ENCODE measurements around the gene FAM204A.

Gene FAM204A

GRCh38 chr10:118362103-118362502, 20.0 kb upstream of the FAM204A start:
- Histone ChIP-seq H3K4ac (ENCODE audit: low read length) (no peak overlapping the region), H2AFZ (ENCODE audit: low read length) (no peak overlapping the region), H3K23ac (ENCODE audit: low read depth, low read length, poor library complexity) (no peak overlapping the region), H4K91ac (ENCODE audit: low read depth, low read length, poor library complexity) (no peak overlapping the region), H2BK15ac (ENCODE audit: low read length) (no peak overlapping the region), H3K9me3 (replicated peaks in 1 of 2; ENCODE audit: control insufficient read depth in 2 of 2, insufficient read depth in 1 of 2, low read depth in 1 of 2, low read length in 2 of 2) (no peaks in the 10 kb centered on the region), H2BK12ac (ENCODE audit: low read length) (no peak overlapping the region), H3K4me2 (ENCODE audit: insufficient read depth, low read length, poor library complexity, severe bottlenecking) (no peak overlapping the region), H3K4me3 (ENCODE audit: low read length in 2 of 2) (no peak overlapping the region), H2AK5ac (ENCODE audit: low read depth, low read length) (no peak overlapping the region), H3K18ac (ENCODE audit: low read length) (no peak overlapping the region), H3K27me3 (ENCODE audit: control insufficient read depth in 3 of 3, insufficient read depth in 3 of 3, low read depth in 1 of 3, low read length in 3 of 3) (peaks cover 0 to 3% (median 0%) of the 10 kb centered on the region in 3 experiments), H3K36me3 (replicated peaks in 1 of 2; ENCODE audit: control insufficient read depth in 2 of 2, insufficient read depth in 2 of 2, low read length in 2 of 2) (no peaks in the 10 kb centered on the region), H4K8ac (ENCODE audit: low read depth, low read length) (no peak overlapping the region), H3K79me1 (ENCODE audit: low read depth, low read length) (peaks cover 2% of the 10 kb centered on the region), H3K14ac (ENCODE audit: low read length) (no peak overlapping the region), H3K27ac (replicated peaks; ENCODE audit: low read length) (no peak overlapping the region), H3K4me1 (ENCODE audit: control insufficient read depth in 2 of 2, insufficient read depth in 1 of 2, low read depth in 1 of 2, low read length in 2 of 2) (no peaks in the 10 kb centered on the region), H2BK120ac (ENCODE audit: low read depth, low read length) (no peak overlapping the region), H3K9ac (ENCODE audit: low read depth, low read length, poor library complexity) (no peak overlapping the region), H2BK5ac (ENCODE audit: low read length) (no peak overlapping the region)
- no CpG with 5 or more reads among the region's 1 CpG for WGBS, 2 donors (ENCODE audit: extremely low coverage in 2 of 2, insufficient read length in 2 of 2, insufficient replicate concordance in 1 of 2)
- no peak for DNase-seq (ENCODE audit: low spot score)

- Histone ChIP-seq H3K27me3 (ENCODE audit: control insufficient read depth in 3 of 3, insufficient read depth in 3 of 3, low read depth in 1 of 3, low read length in 3 of 3) (peaks cover 0 to 8% (median 0%) of the 10 kb centered on the region in 3 experiments), H3K79me1 (ENCODE audit: low read depth, low read length) (no peaks in the 10 kb centered on the region), H2BK12ac (ENCODE audit: low read length) (no peak overlapping the region), H3K9me3 (replicated peaks in 1 of 2; ENCODE audit: control insufficient read depth in 2 of 2, insufficient read depth in 1 of 2, low read depth in 1 of 2, low read length in 2 of 2) (no peaks in the 10 kb centered on the region), H3K18ac (ENCODE audit: low read length) (no peak overlapping the region), H3K14ac (ENCODE audit: low read length) (no peak overlapping the region), H3K4me3 (ENCODE audit: low read length in 2 of 2) (no peak overlapping the region), H2BK15ac (ENCODE audit: low read length) (no peak overlapping the region), H2AK5ac (ENCODE audit: low read depth, low read length) (no peak overlapping the region), H4K8ac (ENCODE audit: low read depth, low read length) (no peak overlapping the region), H3K4me1 (ENCODE audit: control insufficient read depth in 2 of 2, insufficient read depth in 1 of 2, low read depth in 1 of 2, low read length in 2 of 2) (no peaks in the 10 kb centered on the region), H2BK5ac (ENCODE audit: low read length) (no peak overlapping the region), H4K91ac (ENCODE audit: low read depth, low read length, poor library complexity) (no peak overlapping the region), H3K4me2 (ENCODE audit: insufficient read depth, low read length, poor library complexity, severe bottlenecking) (no peak overlapping the region), H2AFZ (ENCODE audit: low read length) (no peak overlapping the region), H3K4ac (ENCODE audit: low read length) (no peak overlapping the region), H3K9ac (ENCODE audit: low read depth, low read length, poor library complexity) (no peak overlapping the region), H2BK120ac (ENCODE audit: low read depth, low read length) (no peak overlapping the region), H3K27ac (replicated peaks; ENCODE audit: low read length) (no peak overlapping the region), H3K36me3 (replicated peaks in 1 of 2; ENCODE audit: control insufficient read depth in 2 of 2, insufficient read depth in 2 of 2, low read length in 2 of 2) (no peaks in the 10 kb centered on the region), H3K23ac (ENCODE audit: low read depth, low read length, poor library complexity) (no peak overlapping the region)
- WGBS, 2 donors (ENCODE audit: extremely low coverage in 2 of 2, insufficient read length in 2 of 2, insufficient replicate concordance in 1 of 2): no CpG with 5 or more reads among the region's 6 CpGs
- DNase-seq (ENCODE audit: low spot score): no peak
Observed at GRCh38 chr10:118358327-118358726, 16.2 kb upstream of the FAM204A start.

- Histone ChIP-seq H4K8ac (ENCODE audit: low read depth, low read length) (no peak overlapping the region), H3K27ac (replicated peaks; ENCODE audit: low read length) (no peak overlapping the region), H3K23ac (ENCODE audit: low read depth, low read length, poor library complexity) (no peak overlapping the region), H2AFZ (ENCODE audit: low read length) (no peak overlapping the region), H3K4ac (ENCODE audit: low read length) (no peak overlapping the region), H3K4me1 (ENCODE audit: control insufficient read depth in 2 of 2, insufficient read depth in 1 of 2, low read depth in 1 of 2, low read length in 2 of 2) (no peaks in the 10 kb centered on the region), H3K4me3 (ENCODE audit: low read length in 2 of 2) (no peak overlapping the region), H3K36me3 (replicated peaks in 1 of 2; ENCODE audit: control insufficient read depth in 2 of 2, insufficient read depth in 2 of 2, low read length in 2 of 2) (no peaks in the 10 kb centered on the region), H2BK12ac (ENCODE audit: low read length) (no peak overlapping the region), H3K9me3 (replicated peaks in 1 of 2; ENCODE audit: control insufficient read depth in 2 of 2, insufficient read depth in 1 of 2, low read depth in 1 of 2, low read length in 2 of 2) (no peaks in the 10 kb centered on the region), H3K79me1 (ENCODE audit: low read depth, low read length) (no peaks in the 10 kb centered on the region), H2AK5ac (ENCODE audit: low read depth, low read length) (no peak overlapping the region), H2BK15ac (ENCODE audit: low read length) (no peak overlapping the region), H2BK120ac (ENCODE audit: low read depth, low read length) (no peak overlapping the region), H3K14ac (ENCODE audit: low read length) (no peak overlapping the region), H3K4me2 (ENCODE audit: insufficient read depth, low read length, poor library complexity, severe bottlenecking) (no peak overlapping the region), H2BK5ac (ENCODE audit: low read length) (no peak overlapping the region), H3K27me3 (ENCODE audit: control insufficient read depth in 3 of 3, insufficient read depth in 3 of 3, low read depth in 1 of 3, low read length in 3 of 3) (peaks cover 0 to 8% (median 0%) of the 10 kb centered on the region in 3 experiments), H4K91ac (ENCODE audit: low read depth, low read length, poor library complexity) (no peak overlapping the region), H3K18ac (ENCODE audit: low read length) (no peak overlapping the region), H3K9ac (ENCODE audit: low read depth, low read length, poor library complexity) (no peak overlapping the region)
- DNase-seq (ENCODE audit: low spot score): no peak
- WGBS, 2 donors (ENCODE audit: extremely low coverage in 2 of 2, insufficient read length in 2 of 2, insufficient replicate concordance in 1 of 2): no CpG with 5 or more reads among the region's 3 CpGs
Observed at GRCh38 chr10:118357841-118358240, 15.7 kb upstream of the FAM204A start.

- Histone ChIP-seq H2BK5ac (ENCODE audit: low read length) (no peak overlapping the region), H3K27ac (replicated peaks; ENCODE audit: low read length) (no peak overlapping the region), H4K8ac (ENCODE audit: low read depth, low read length) (no peak overlapping the region), H3K79me1 (ENCODE audit: low read depth, low read length) (no peaks in the 10 kb centered on the region), H3K4me2 (ENCODE audit: insufficient read depth, low read length, poor library complexity, severe bottlenecking) (no peak overlapping the region), H3K4me3 (ENCODE audit: low read length in 2 of 2) (no peak overlapping the region), H3K4ac (ENCODE audit: low read length) (no peak overlapping the region), H2BK120ac (ENCODE audit: low read depth, low read length) (no peak overlapping the region), H3K9me3 (replicated peaks in 1 of 2; ENCODE audit: control insufficient read depth in 2 of 2, insufficient read depth in 1 of 2, low read depth in 1 of 2, low read length in 2 of 2) (no peaks in the 10 kb centered on the region), H2BK15ac (ENCODE audit: low read length) (no peak overlapping the region), H3K18ac (ENCODE audit: low read length) (no peak overlapping the region), H3K14ac (ENCODE audit: low read length) (no peak overlapping the region), H2BK12ac (ENCODE audit: low read length) (no peak overlapping the region), H3K27me3 (ENCODE audit: control insufficient read depth in 3 of 3, insufficient read depth in 3 of 3, low read depth in 1 of 3, low read length in 3 of 3) (peaks cover 0 to 8% (median 0%) of the 10 kb centered on the region in 3 experiments), H3K9ac (ENCODE audit: low read depth, low read length, poor library complexity) (no peak overlapping the region), H3K4me1 (ENCODE audit: control insufficient read depth in 2 of 2, insufficient read depth in 1 of 2, low read depth in 1 of 2, low read length in 2 of 2) (no peaks in the 10 kb centered on the region), H2AFZ (ENCODE audit: low read length) (no peak overlapping the region), H3K23ac (ENCODE audit: low read depth, low read length, poor library complexity) (no peak overlapping the region), H2AK5ac (ENCODE audit: low read depth, low read length) (no peak overlapping the region), H3K36me3 (replicated peaks in 1 of 2; ENCODE audit: control insufficient read depth in 2 of 2, insufficient read depth in 2 of 2, low read length in 2 of 2) (no peaks in the 10 kb centered on the region), H4K91ac (ENCODE audit: low read depth, low read length, poor library complexity) (no peak overlapping the region)
- no peak for DNase-seq (ENCODE audit: low spot score)
- no CpG with 5 or more reads among the region's 2 CpGs for WGBS, 2 donors (ENCODE audit: extremely low coverage in 2 of 2, insufficient read length in 2 of 2, insufficient replicate concordance in 1 of 2)
Observed at GRCh38 chr10:118356628-118357027, 14.5 kb upstream of the FAM204A start.

Data from neuronal stem cell (in vitro differentiated cells).